HepG2 (cell line): ENCODE results near the gene RGN. TPM values are rescaled to one million over a fixed set of nuclear protein-coding genes. Genes with fewer than 3 reads are reported as not detected.

Experiments
- ATAC-seq: fragments of 200-7000 bp; cut with Tn5 transposase; 3 replicates; pipeline ENCODE4 v1.9.1; 2020; ENCODE audit warnings: mild to moderate bottlenecking, moderate library complexity
- BruUV-seq: library from RNA; stranded (reverse); fragments of 400-500 nt; replicated peaks from 2 replicates; lab custom pipeline; 2021; lab: Mats Ljungman, UMichigan
- CTCF ChIA-PET: fragments of 300-600 bp; formaldehyde crosslinking; extraction: SDS; loops from one replicate; lab custom pipeline; 2021; ENCODE audit warnings: low total read pairs, inconsistent platforms, low intra/inter-chr PET ratio; lab: Yijun Ruan, JAX
- POLR2A ChIA-PET: fragments of 350-600 bp; sonication (Branson Sonifier 250); formaldehyde crosslinking; loops from one replicate; lab custom pipeline; 2020; ENCODE audit warnings: antibody characterized with exemption, inconsistent platforms; lab: Yijun Ruan, JAX
- DNase-seq: peaks from one replicate; pipeline ENCODE4 v3.0.0-alpha.2; 2015; ENCODE audit warnings: low spot score
- FAIRE-seq: peaks from 3 replicates; lab custom pipeline; 2011; peaks lifted over from hg19 to GRCh38; lab: Jason Lieb, UNC
- H2AFZ ChIP-seq: one replicate; pipeline ENCODE4 v1.6.1; 2011; ENCODE audit warnings: low read length, inconsistent platforms
- H3K27ac ChIP-seq: fragments of 300-600 bp; 3 replicates; pipeline ENCODE4 v1.8.0; 2011; ENCODE audit warnings: mixed run types, mild to moderate bottlenecking, mixed read lengths, low read length, inconsistent platforms; ENCODE audit not compliant: insufficient read depth; ENCODE audit errors: extremely low read length
- H3K27me3 ChIP-seq, 2 experiments: fragments of 200-600 bp in 1 of 2; 2 replicates in 1 of 2; 3 replicates in 1 of 2; pipeline versions ENCODE4 v1.6.0 to v1.8.0; 2011; ENCODE audit warnings: low read length in 2 of 2, mild to moderate bottlenecking in 2 of 2, moderate library complexity in 2 of 2, inconsistent platforms in 1 of 2; ENCODE audit not compliant: insufficient read depth in 2 of 2, control insufficient read depth in 1 of 2
- H3K36me3 ChIP-seq, 2 experiments: fragments of 200-600 bp in 1 of 2; replicated peaks in 1 of 2; 2 replicates in 1 of 2; 3 replicates in 1 of 2; pipeline versions ENCODE4 v1.5.1 to v1.8.0; 2011; ENCODE audit warnings: low read length in 2 of 2, inconsistent platforms in 1 of 2; ENCODE audit not compliant: insufficient read depth in 2 of 2, control insufficient read depth in 1 of 2
- H3K4me1 ChIP-seq: 2 replicates; pipeline ENCODE4 v1.5.1; 2012; ENCODE audit warnings: low read length, inconsistent platforms; ENCODE audit not compliant: insufficient read depth
- H3K4me2 ChIP-seq: 2 replicates; pipeline ENCODE4 v1.6.0; 2011; ENCODE audit warnings: low read depth, low read length, inconsistent platforms
- H3K4me3 ChIP-seq, 3 experiments: fragments of 200-600 bp in 1 of 3; sonication (generic), shearing (Covaris generic) in 1 of 3; replicated peaks in 1 of 3; 2 replicates each; pipeline ENCODE4 v1.5.1; 2011 to 2016; ENCODE audit warnings: low read length in 3 of 3, inconsistent platforms in 2 of 3, low read depth in 2 of 3, mild to moderate bottlenecking in 2 of 3, control low read depth in 1 of 3, mixed read lengths in 1 of 3; ENCODE audit not compliant: insufficient read depth in 1 of 3
- H3K79me2 ChIP-seq: one replicate; pipeline ENCODE4 v1.6.1; 2011; ENCODE audit warnings: low read length, inconsistent platforms; ENCODE audit not compliant: insufficient read depth
- H3K9ac ChIP-seq: 2 replicates; pipeline ENCODE4 v1.6.0; 2011; ENCODE audit warnings: mild to moderate bottlenecking, low read depth, low read length, inconsistent platforms; ENCODE audit not compliant: insufficient read depth
- H3K9me3 ChIP-seq: 2 replicates; pipeline ENCODE4 v1.5.1; 2012; ENCODE audit warnings: mild to moderate bottlenecking, low read length
- H4K20me1 ChIP-seq: 2 replicates; pipeline ENCODE4 v1.6.0; 2011; ENCODE audit warnings: inconsistent platforms, mild to moderate bottlenecking, low read length, moderate library complexity; ENCODE audit not compliant: insufficient read depth
- GABPB1 ChIP-seq: IDR thresholded peaks from 2 replicates; pipeline ENCODE4 v1.6.1; 2016; ENCODE audit warnings: mild to moderate bottlenecking, missing genetic modification reagents, moderate library complexity, missing compliant biosample characterization
- IRX3 ChIP-seq: sonication (generic); formaldehyde crosslinking; IDR thresholded peaks from 2 replicates; pipeline ENCODE4 v1.8.1; 2023; ENCODE audit warnings: mild to moderate bottlenecking, low read depth, missing genetic modification reagents, borderline replicate concordance
- JDP2 ChIP-seq: sonication (generic); formaldehyde crosslinking; IDR thresholded peaks from 2 replicates; pipeline ENCODE4 v1.8.1; 2022; ENCODE audit warnings: missing genetic modification reagents, borderline replicate concordance
- MATR3 ChIP-seq: sonication (generic); formaldehyde crosslinking; IDR thresholded peaks from 2 replicates; pipeline ENCODE4 v1.4.0; 2020; ENCODE audit warnings: missing genetic modification reagents
- NR3C1 ChIP-seq: sonication (generic); formaldehyde crosslinking; IDR thresholded peaks from 2 replicates; pipeline ENCODE4 v1.4.0; 2020; ENCODE audit warnings: missing genetic modification reagents
- ZMYM4 ChIP-seq: sonication (generic); formaldehyde crosslinking; IDR thresholded peaks from 2 replicates; pipeline ENCODE4 v1.8.1; 2023; ENCODE audit warnings: mild to moderate bottlenecking, missing genetic modification reagents
- ZNF337 ChIP-seq: sonication (generic); formaldehyde crosslinking; IDR thresholded peaks from 2 replicates; pipeline ENCODE4 v1.5.1; 2020; ENCODE audit warnings: missing genetic modification reagents, low read depth, mild to moderate bottlenecking, borderline replicate concordance
- WGBS: methylation state at CpG from one replicate; pipeline ENCODE4 v1.1.6; 2017; ENCODE audit warnings: low lambda C conversion rate; 5-methylcytosine and 5-hydroxymethylcytosine counted together
- in situ Hi-C: cut with HindIII; loops from 2 replicates; pipeline ENCODE4 v1.10.0; 2017; ENCODE audit warnings: low pct_unique_long_range_greater_than_20kb; ENCODE audit not compliant: extremely low pct_ligation_motif_present
- intact Hi-C: fragments of 100-400 bp; cut with micrococcal nuclease; formaldehyde crosslinking; loops from one replicate; pipeline ENCODE4 v1.10.0; 2022; ENCODE audit not compliant: unreplicated experiment
- polyA plus RNA-seq, 8 experiments: library from polyadenylated mRNA; depleted of rRNA in 3 of 8; stranded (reverse) in 7 of 8; unstranded in 1 of 8; fragments of >200 nt; fragmentation: Illumina TruSeq in 4 of 8; extraction: Trizol in 4 of 8; gene quantifications; 2 replicates each; pipeline versions ENCODE4 v1.2.1 to v1.2.3, GENCODE V29; 2011 to 2016; ENCODE audit warnings: low read depth in 4 of 8, missing spikeins in 1 of 8, mixed read lengths in 1 of 8; ENCODE audit not compliant: insufficient read depth in 1 of 8
- total RNA-seq, 5 experiments: library from RNA; depleted of rRNA; stranded (reverse); fragments of >200 nt; fragmentation: Illumina TruSeq; extraction: Trizol; gene quantifications; 2 replicates each; pipeline ENCODE4 v1.2.3, GENCODE V29; 2016; ENCODE audit warnings: low read depth in 1 of 5
- TF ChIP-seq, protein P1 (sequence below): IDR thresholded peaks from 2 replicates; pipeline ENCODE4 v1.6.1; 2016; ENCODE audit warnings: missing compliant biosample characterization, missing genetic modification reagents, borderline replicate concordance
- TF ChIP-seq, protein P2 (sequence below): sonication (generic); formaldehyde crosslinking; IDR thresholded peaks from 2 replicates; pipeline ENCODE4 v1.5.1; 2020; ENCODE audit warnings: mild to moderate bottlenecking, missing genetic modification reagents
- TF ChIP-seq, protein P3 (sequence below): sonication (generic); formaldehyde crosslinking; IDR thresholded peaks from 2 replicates; pipeline ENCODE4 v1.4.0; 2020; ENCODE audit warnings: mild to moderate bottlenecking, missing genetic modification reagents
- TF ChIP-seq, protein P4 (sequence below): sonication (generic); formaldehyde crosslinking; IDR thresholded peaks from 2 replicates; pipeline ENCODE4 v1.5.1; 2020; ENCODE audit warnings: mild to moderate bottlenecking, missing genetic modification reagents, borderline replicate concordance

RGN gene
- total and polyA plus RNA-seq, 2 of the 13 experiments (the other 11 are each of a cell fraction or from before 2014, with no cell fraction given) = 19.6 to 74.4 TPM

DNA sequence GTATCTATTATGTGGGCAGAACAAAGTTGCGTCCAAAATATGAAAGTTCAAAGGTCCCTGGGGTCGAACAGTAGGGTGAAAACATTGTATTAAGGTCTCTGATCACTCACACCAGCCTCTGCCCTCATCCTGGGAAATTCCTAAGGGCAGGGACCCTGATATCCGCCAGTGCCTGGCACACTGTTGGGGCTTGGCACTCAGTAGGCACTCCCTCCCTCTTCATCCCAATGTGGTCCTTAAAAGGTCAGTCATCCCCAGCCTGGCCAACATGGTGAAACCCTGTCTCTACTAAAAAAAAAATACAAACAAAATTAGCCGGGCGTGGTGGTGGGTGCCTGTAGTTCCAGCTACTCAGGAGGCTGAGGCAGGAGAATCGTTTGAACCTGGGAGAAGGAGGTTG is 59.9 kb downstream of the RGN start:
- ChIA-PET POLR2A (no interaction called here), CTCF (no interaction called here)
- H3K9ac ChIP-seq = no peak overlapping the region
- DNase-seq (no peak), FAIRE-seq (no peak), ATAC-seq (no peak)
- intact Hi-C loops = no loop called here
- H4K20me1 ChIP-seq = no peaks in the 10 kb centered on the region
- H3K27me3 ChIP-seq = no peaks in the 10 kb centered on the region
- no peaks in the 10 kb centered on the region for H3K4me1 ChIP-seq
- no peak overlapping the region for H3K4me3 ChIP-seq
- H3K36me3 ChIP-seq = peaks cover 0 to 1% of the 10 kb centered on the region in 2 experiments; a peak in 3 of 5 replicates
- no TSS peak for BruUV-seq
- H3K79me2 ChIP-seq = peaks cover 2% of the 10 kb centered on the region
- no peak overlapping the region for H3K27ac ChIP-seq
- WGBS = 85% methylated on average over 6 of the region's 6 CpGs
- no peak overlapping the region for H3K4me2 ChIP-seq
- no peak overlapping the region for H2AFZ ChIP-seq
- no peaks in the 10 kb centered on the region for H3K9me3 ChIP-seq
- in situ Hi-C loops = no loop called here
- TF ChIP-seq ZNF337 (CRISPR knock-in tag) (no peak), NR3C1 (CRISPR knock-in tag) (no peak), GABPB1 (CRISPR knock-in tag) (no peak), ZMYM4 (CRISPR knock-in tag) (no peak), IRX3 (CRISPR knock-in tag) (no peak), MATR3 (CRISPR knock-in tag) (no peak), JDP2 (no peak)
- TF ChIP-seq, protein P1, sequence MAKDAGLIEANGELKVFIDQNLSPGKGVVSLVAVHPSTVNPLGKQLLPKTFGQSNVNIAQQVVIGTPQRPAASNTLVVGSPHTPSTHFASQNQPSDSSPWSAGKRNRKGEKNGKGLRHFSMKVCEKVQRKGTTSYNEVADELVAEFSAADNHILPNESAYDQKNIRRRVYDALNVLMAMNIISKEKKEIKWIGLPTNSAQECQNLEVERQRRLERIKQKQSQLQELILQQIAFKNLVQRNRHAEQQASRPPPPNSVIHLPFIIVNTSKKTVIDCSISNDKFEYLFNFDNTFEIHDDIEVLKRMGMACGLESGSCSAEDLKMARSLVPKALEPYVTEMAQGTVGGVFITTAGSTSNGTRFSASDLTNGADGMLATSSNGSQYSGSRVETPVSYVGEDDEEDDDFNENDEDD (CRISPR knock-in tag) = no peak
- TF ChIP-seq, protein P2, sequence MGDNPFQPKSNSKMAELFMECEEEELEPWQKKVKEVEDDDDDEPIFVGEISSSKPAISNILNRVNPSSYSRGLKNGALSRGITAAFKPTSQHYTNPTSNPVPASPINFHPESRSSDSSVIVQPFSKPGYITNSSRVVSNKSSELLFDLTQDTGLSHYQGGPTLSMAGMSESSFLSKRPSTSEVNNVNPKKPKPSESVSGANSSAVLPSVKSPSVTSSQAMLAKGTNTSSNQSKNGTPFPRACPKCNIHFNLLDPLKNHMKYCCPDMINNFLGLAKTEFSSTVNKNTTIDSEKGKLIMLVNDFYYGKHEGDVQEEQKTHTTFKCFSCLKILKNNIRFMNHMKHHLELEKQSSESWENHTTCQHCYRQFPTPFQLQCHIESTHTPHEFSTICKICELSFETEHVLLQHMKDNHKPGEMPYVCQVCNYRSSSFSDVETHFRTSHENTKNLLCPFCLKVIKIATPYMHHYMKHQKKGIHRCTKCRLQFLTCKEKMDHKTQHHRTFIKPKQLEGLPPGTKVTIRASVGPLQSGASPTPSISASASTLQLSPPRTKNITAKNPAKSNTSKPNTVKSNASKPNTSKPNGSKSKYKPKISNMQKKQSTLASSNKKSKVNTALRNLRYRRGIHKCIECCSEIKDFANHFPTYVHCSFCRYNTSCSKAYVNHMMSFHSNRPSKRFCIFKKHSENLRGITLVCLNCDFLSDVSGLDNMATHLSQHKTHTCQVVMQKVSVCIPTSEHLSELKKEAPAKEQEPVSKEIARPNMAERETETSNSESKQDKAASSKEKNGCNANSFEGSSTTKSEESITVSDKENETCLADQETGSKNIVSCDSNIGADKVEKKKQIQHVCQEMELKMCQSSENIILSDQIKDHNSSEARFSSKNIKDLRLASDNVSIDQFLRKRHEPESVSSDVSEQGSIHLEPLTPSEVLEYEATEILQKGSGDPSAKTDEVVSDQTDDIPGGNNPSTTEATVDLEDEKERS (CRISPR knock-in tag) = no peak
- TF ChIP-seq, protein P3, sequence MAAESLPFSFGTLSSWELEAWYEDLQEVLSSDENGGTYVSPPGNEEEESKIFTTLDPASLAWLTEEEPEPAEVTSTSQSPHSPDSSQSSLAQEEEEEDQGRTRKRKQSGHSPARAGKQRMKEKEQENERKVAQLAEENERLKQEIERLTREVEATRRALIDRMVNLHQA (CRISPR knock-in tag) = no peak
- TF ChIP-seq, protein P4, sequence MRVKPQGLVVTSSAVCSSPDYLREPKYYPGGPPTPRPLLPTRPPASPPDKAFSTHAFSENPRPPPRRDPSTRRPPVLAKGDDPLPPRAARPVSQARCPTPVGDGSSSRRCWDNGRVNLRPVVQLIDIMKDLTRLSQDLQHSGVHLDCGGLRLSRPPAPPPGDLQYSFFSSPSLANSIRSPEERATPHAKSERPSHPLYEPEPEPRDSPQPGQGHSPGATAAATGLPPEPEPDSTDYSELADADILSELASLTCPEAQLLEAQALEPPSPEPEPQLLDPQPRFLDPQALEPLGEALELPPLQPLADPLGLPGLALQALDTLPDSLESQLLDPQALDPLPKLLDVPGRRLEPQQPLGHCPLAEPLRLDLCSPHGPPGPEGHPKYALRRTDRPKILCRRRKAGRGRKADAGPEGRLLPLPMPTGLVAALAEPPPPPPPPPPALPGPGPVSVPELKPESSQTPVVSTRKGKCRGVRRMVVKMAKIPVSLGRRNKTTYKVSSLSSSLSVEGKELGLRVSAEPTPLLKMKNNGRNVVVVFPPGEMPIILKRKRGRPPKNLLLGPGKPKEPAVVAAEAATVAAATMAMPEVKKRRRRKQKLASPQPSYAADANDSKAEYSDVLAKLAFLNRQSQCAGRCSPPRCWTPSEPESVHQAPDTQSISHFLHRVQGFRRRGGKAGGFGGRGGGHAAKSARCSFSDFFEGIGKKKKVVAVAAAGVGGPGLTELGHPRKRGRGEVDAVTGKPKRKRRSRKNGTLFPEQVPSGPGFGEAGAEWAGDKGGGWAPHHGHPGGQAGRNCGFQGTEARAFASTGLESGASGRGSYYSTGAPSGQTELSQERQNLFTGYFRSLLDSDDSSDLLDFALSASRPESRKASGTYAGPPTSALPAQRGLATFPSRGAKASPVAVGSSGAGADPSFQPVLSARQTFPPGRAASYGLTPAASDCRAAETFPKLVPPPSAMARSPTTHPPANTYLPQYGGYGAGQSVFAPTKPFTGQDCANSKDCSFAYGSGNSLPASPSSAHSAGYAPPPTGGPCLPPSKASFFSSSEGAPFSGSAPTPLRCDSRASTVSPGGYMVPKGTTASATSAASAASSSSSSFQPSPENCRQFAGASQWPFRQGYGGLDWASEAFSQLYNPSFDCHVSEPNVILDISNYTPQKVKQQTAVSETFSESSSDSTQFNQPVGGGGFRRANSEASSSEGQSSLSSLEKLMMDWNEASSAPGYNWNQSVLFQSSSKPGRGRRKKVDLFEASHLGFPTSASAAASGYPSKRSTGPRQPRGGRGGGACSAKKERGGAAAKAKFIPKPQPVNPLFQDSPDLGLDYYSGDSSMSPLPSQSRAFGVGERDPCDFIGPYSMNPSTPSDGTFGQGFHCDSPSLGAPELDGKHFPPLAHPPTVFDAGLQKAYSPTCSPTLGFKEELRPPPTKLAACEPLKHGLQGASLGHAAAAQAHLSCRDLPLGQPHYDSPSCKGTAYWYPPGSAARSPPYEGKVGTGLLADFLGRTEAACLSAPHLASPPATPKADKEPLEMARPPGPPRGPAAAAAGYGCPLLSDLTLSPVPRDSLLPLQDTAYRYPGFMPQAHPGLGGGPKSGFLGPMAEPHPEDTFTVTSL (CRISPR knock-in tag) = no peak
